Neural cell (in vitro differentiated cells): Measurements from ENCODE around the gene SLC25A11. TPM values are rescaled to one million over a fixed set of nuclear protein-coding genes. Genes with fewer than 3 reads are reported as not detected.

Experiments used
- H2AFZ ChIP-seq: fragments of 200-600, 300-800 bp; sonication (generic), shearing (Covaris generic); 2 replicates; pipeline ENCODE4 v1.6.0; 2014; ENCODE audit warnings: low read depth, mild to moderate bottlenecking, antibody characterized with exemption, low read length, moderate library complexity
- H3F3A ChIP-seq: fragments of 200-600 bp; shearing (Covaris generic); 2 replicates; pipeline ENCODE4 v1.6.1; 2016; ENCODE audit warnings: mild to moderate bottlenecking, moderate library complexity, mixed read lengths, antibody characterized with exemption, low read length; ENCODE audit not compliant: insufficient read depth, poor library complexity, severe bottlenecking
- H3K27ac ChIP-seq: fragments of 200-600, 300-800 bp; sonication (generic), shearing (Covaris generic); 2 replicates; pipeline ENCODE4 v1.5.1; 2014; ENCODE audit warnings: mild to moderate bottlenecking, low read length, moderate library complexity
- H3K27me3 ChIP-seq: fragments of 300-800, 200-600 bp; sonication (generic), shearing (Covaris generic); 2 replicates; pipeline ENCODE4 v1.6.0; 2014; ENCODE audit warnings: mild to moderate bottlenecking, low read depth, low read length, moderate library complexity; ENCODE audit not compliant: insufficient read depth
- H3K36me3 ChIP-seq: fragments of 300-800, 200-600 bp; sonication (generic), shearing (Covaris generic); 2 replicates; pipeline ENCODE4 v1.5.1; 2014; ENCODE audit warnings: mild to moderate bottlenecking, antibody characterized with exemption, low read length, moderate library complexity; ENCODE audit not compliant: insufficient read depth
- H3K4me2 ChIP-seq: fragments of 300-800, 200-600 bp; sonication (generic), shearing (Covaris generic); 2 replicates; pipeline ENCODE4 v1.6.0; 2014; ENCODE audit warnings: mild to moderate bottlenecking, low read length
- H3K4me3 ChIP-seq: fragments of 300-800, 200-600 bp; sonication (generic), shearing (Covaris generic); 2 replicates; pipeline ENCODE4 v1.5.1; 2014; ENCODE audit warnings: mild to moderate bottlenecking, low read length, moderate library complexity
- H3K79me2 ChIP-seq: fragments of 200-600 bp; shearing (Covaris generic); replicated peaks from 2 replicates; pipeline ENCODE4 v1.6.0; 2014; ENCODE audit warnings: mild to moderate bottlenecking, low read length, moderate library complexity; ENCODE audit not compliant: insufficient read depth
- H3K9ac ChIP-seq: fragments of 300-800, 200-600 bp; sonication (generic), shearing (Covaris generic); 2 replicates; pipeline ENCODE4 v1.6.1; 2016; ENCODE audit warnings: mild to moderate bottlenecking, low read length, mixed read lengths
- H3K9me2 ChIP-seq: fragments of 200-600 bp; shearing (Covaris generic); 2 replicates; pipeline ENCODE4 v1.6.1; 2016; ENCODE audit warnings: mild to moderate bottlenecking, low read length, mixed read lengths; ENCODE audit not compliant: insufficient read depth
- H3K9me3 ChIP-seq: fragments of 200-600, 300-800 bp; sonication (generic), shearing (Covaris generic); 2 replicates; pipeline ENCODE4 v1.6.1; 2016; ENCODE audit warnings: mild to moderate bottlenecking, mixed run types, low read length, moderate library complexity, mixed read lengths
- H4K20me1 ChIP-seq: fragments of 200-600 bp; shearing (Covaris generic); 2 replicates; pipeline ENCODE4 v1.6.1; 2016; ENCODE audit warnings: mild to moderate bottlenecking, mixed run types; ENCODE audit not compliant: insufficient read depth
- CTCF ChIP-seq: fragments of 450-650 bp; IDR thresholded peaks from 2 replicates; pipeline ENCODE4 v1.5.1; 2014; ENCODE audit warnings: antibody characterized with exemption, mild to moderate bottlenecking, moderate library complexity; ENCODE audit not compliant: poor library complexity, severe bottlenecking
- EP300 ChIP-seq: fragments of 450-650 bp; conservative IDR thresholded peaks from 2 replicates; pipeline ENCODE4 v1.6.1; 2014; ENCODE audit warnings: antibody characterized with exemption, mild to moderate bottlenecking, moderate library complexity; ENCODE audit not compliant: poor library complexity, severe bottlenecking
- EZH2 ChIP-seq: fragments of 200-600, 300-800 bp; shearing (Covaris generic), sonication (generic); IDR thresholded peaks from 2 replicates; pipeline ENCODE4 v1.6.1; 2014; ENCODE audit warnings: antibody characterized with exemption, low read length, borderline replicate concordance, mild to moderate bottlenecking; ENCODE audit not compliant: insufficient read depth, poor library complexity, severe bottlenecking
- MXI1 ChIP-seq: fragments of 450-650 bp; conservative IDR thresholded peaks from 2 replicates; pipeline ENCODE4 v1.6.1; 2014; ENCODE audit warnings: antibody characterized with exemption, mild to moderate bottlenecking; ENCODE audit not compliant: poor library complexity, severe bottlenecking
- POLR2AphosphoS5 ChIP-seq: IDR thresholded peaks from 2 replicates; pipeline ENCODE4 v1.6.1; 2012
- RAD21 ChIP-seq: fragments of 450-650 bp; conservative IDR thresholded peaks from 2 replicates; pipeline ENCODE4 v1.6.1; 2014; ENCODE audit warnings: antibody characterized with exemption, mild to moderate bottlenecking, moderate library complexity
- REST ChIP-seq: IDR thresholded peaks from 2 replicates; pipeline ENCODE4 v1.6.1; 2012; ENCODE audit warnings: borderline replicate concordance
- SMC3 ChIP-seq: fragments of 450-650 bp; conservative IDR thresholded peaks from 2 replicates; pipeline ENCODE4 v1.6.1; 2014; ENCODE audit warnings: antibody characterized with exemption, mild to moderate bottlenecking, moderate library complexity; ENCODE audit not compliant: poor library complexity
- TAF1 ChIP-seq: IDR thresholded peaks from 2 replicates; pipeline ENCODE4 v1.6.1; 2012; ENCODE audit warnings: low read depth
- polyA plus RNA-seq: library from polyadenylated mRNA; depleted of rRNA; stranded (reverse); fragments of >200 nt; gene quantifications from 2 replicates; pipeline ENCODE4 v1.2.3, GENCODE V29; 2014

SLC25A11 gene
- polyA plus RNA-seq, 1 donor from 2014 or later = 172 TPM

GRCh38 chr17:4971826-4972225 is 32.0 kb upstream of the SLC25A11 start:
- Histone ChIP-seq H3K9me2 (no peaks in the 10 kb centered on the region), H3K27ac (no peak overlapping the region), H3K36me3 (no peaks in the 10 kb centered on the region), H3K27me3 (no peaks in the 10 kb centered on the region), H2AFZ (no peak overlapping the region), H3K79me2 (no peaks in the 10 kb centered on the region), H3K9me3 (no peaks in the 10 kb centered on the region), H3K9ac (no peak overlapping the region), H3K4me3 (no peak overlapping the region), H4K20me1 (no peaks in the 10 kb centered on the region), H3K4me2 (no peak overlapping the region), H3F3A (peaks cover 3% of the 10 kb centered on the region)
- TF ChIP-seq SMC3 (no peak), MXI1 (no peak), CTCF (no peak), RAD21 (no peak), TAF1 (no peak), EP300 (no peak), REST (no peak), POLR2AphosphoS5 (no peak), EZH2 (no peak)

GRCh38 chr17:4970273-4970672 is 30.4 kb upstream of the SLC25A11 start:
- H3K9ac ChIP-seq = no peak overlapping the region
- no peaks in the 10 kb centered on the region for H3K27me3 ChIP-seq
- no peaks in the 10 kb centered on the region for H3K9me2 ChIP-seq
- peaks cover 9% of the 10 kb centered on the region for H3F3A ChIP-seq
- no peak overlapping the region for H3K27ac ChIP-seq
- no peak overlapping the region for H3K4me3 ChIP-seq
- H4K20me1 ChIP-seq = no peaks in the 10 kb centered on the region
- no peaks in the 10 kb centered on the region for H3K36me3 ChIP-seq
- no peak overlapping the region for H3K4me2 ChIP-seq
- no peaks in the 10 kb centered on the region for H3K79me2 ChIP-seq
- H2AFZ ChIP-seq = no peak overlapping the region
- TF ChIP-seq CTCF (no peak), RAD21 (no peak), TAF1 (no peak), EP300 (no peak), MXI1 (no peak), EZH2 (no peak), SMC3 (no peak)
- H3K9me3 ChIP-seq = no peaks in the 10 kb centered on the region
